Measurements from ENCODE around the gene MAGEA10.
"Not testable (repeated sequence)": the region's sequence is repeated elsewhere in the genome, so short reads cannot be mapped to it uniquely, and the experiment has no call there.

The MAGEA10 gene

DNA sequence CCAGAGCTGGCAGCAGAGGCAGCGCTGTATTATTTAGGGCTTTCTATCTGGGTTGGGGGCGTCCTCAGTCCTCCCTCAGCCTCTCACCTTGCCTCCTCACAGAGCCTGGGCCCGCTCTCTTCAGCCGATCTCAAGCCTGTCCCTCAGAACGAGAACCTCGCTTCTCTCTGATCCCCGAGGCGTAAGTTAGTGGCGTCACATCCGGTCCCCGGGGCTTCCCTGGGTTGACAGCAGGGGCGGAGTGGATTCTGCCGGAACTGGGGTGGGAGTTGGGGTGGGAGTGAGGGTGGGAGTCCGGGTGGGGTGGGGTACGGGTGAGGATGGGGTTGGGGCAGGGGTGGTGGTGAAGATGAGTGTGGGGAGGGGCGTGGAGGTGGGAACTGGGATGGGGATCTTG, at the start of gene MAGEA10:
Gene MAGEA10, minus strand, starts transcription at position 190 of the 397 bp plus-strand sequence. CDS start 2,957 bp downstream, outside the sequence.
- DNase-seq, result no peak

DNA sequence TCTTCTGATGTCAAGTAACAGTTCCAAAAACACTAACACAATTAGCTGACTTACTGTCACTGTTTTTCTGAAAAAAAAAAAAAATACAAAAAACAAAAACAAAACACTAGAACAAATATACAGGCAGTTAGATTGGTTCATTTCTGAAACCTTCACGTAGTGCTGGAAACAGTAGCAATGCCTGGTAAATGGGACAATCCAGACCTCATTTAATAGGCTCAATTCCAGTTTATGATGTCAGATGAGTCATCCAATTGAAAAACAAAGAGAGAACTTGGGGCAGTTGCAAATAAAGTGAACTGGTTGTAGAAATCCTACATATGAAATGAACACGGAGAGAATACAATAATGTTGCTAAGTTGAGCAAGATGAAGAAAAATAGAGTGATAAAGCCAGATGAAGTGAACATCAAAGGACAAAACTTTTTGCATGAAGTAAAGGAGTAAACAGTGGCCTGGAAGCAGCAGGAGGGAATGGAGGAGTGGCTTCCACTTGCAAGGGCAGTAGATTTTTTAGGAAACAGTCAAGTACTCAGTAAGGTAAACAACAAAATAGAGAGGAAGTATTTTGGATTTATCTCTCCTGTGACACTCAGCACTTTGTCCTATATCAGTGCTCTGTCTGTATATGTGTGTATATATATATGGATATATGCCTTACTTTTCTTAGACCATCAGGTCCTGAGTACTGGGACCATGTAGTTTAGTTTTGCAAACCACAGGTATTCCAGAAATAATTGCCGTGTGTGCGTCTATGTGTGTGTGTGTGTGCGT, 39.3 kb upstream of the MAGEA10 start:
- no peak for DNase-seq

- DNase-seq, result no peak
These were observed 38.7 kb upstream of the MAGEA10 start for GRCh38 chrX:152177052-152177451.

DNA sequence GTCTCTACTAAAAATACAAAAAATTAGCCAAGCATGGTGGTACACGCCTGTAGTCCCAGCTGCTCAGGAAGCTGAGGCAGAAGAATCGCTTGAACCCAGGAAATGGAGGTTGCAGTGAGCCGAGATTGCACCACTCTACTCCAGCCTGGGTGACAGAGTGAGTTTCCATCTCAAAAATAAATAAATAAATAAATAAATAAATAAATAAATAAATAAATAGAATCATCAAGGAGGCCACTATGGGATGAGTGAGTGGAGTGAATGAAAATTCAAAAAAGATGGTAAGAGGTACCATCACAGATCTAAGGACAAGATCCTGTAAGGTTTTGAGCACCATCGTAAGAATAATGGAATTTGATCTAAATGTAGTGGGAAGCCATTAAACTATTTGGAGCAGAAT, 37.5 kb upstream of the MAGEA10 start:
- not testable (repeated sequence) for DNase-seq

- DNase-seq, result not testable (repeated sequence)
These were observed 35.5 kb upstream of the MAGEA10 start for GRCh38 chrX:152173923-152174322.

GRCh38 chrX:152170621-152171020, 32.2 kb upstream of the MAGEA10 start:
- no peak for DNase-seq

- no peak for DNase-seq
These were observed 26.8 kb upstream of the MAGEA10 start for GRCh38 chrX:152165033-152165743.

DNA sequence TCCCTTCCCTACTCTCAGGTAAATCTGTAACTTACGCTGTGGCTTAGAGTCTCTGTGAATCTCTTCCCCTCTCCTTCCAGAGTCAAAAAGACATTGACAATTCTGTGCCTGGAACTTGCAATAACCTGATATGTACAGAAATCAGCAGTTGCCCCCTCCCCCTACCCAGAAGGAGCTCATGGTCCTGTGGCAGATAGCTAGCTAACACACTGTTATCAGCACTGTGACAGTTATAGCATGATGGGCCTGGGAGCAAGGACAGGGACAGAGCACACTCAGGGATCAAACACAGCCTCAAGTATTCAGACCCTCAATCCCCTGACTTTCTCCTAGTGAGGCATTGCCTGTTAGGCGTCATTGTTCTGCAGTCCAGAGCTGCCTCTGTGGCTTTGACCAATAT, 18.7 kb upstream of the MAGEA10 start:
- no peak for DNase-seq

- DNase-seq, result no peak
These were observed 17.5 kb upstream of the MAGEA10 start for GRCh38 chrX:152155766-152156310.

DNA sequence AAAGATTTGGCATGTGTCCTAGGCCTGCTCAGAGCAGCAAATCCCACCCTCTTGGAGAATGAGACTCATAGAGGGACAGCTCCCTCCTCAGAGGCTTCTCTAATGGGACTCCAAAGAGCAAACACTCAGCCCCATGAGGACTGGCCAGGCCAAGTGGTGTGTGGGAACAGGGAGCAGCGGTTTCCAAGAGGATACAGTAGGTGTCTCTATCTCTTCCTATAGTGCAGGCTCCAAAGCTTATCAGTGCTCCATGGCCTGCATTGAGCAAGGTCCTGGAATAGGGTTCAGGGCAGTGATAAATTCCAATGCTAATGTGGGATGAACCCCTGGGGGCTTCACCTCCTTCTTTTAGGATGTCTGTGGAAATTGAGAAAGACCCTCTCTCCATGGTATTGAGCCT, 15.7 kb upstream of the MAGEA10 start:
- DNase-seq, result no peak

DNA sequence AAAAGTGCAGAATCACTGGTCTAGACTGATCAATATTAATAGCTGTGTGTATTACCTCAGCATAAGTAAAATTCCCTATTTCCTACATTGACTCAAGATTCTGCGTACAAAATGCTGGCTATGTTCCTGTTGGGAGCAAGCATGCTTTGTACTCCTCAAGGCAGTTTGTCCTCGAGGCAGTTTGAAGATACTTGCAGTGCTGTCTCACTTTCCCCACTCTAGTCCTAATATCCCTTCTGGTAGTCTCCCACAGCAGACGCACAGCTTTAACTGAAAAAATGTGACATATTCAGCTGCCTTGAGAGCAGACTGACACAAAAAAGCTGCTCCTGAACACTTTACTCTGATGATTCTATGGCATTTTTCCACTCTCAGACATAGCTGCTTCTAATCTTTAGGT, 12.9 kb upstream of the MAGEA10 start:
- DNase-seq, result no peak

GRCh38 chrX:152149648-152150047, 11.3 kb upstream of the MAGEA10 start:
- no peak for DNase-seq

GRCh38 chrX:152139589-152139988, 1.2 kb upstream of the MAGEA10 start:
- no peak for DNase-seq

GRCh38 chrX:152137771-152138387, 498 bp downstream of the MAGEA10 start:
- DNase-seq, result no peak

- no peak for DNase-seq
These were observed 2.1 kb downstream of the MAGEA10 start for GRCh38 chrX:152136312-152136711.

- DNase-seq, result no peak
These were observed 6.9 kb downstream of the MAGEA10 start for GRCh38 chrX:152131525-152131924.

- DNase-seq, result not testable (repeated sequence)
These were observed 9.1 kb downstream of the MAGEA10 start for GRCh38 chrX:152129069-152129844.

- no peak for DNase-seq
These were observed 21.1 kb downstream of the MAGEA10 start for GRCh38 chrX:152117305-152117704.

DNA sequence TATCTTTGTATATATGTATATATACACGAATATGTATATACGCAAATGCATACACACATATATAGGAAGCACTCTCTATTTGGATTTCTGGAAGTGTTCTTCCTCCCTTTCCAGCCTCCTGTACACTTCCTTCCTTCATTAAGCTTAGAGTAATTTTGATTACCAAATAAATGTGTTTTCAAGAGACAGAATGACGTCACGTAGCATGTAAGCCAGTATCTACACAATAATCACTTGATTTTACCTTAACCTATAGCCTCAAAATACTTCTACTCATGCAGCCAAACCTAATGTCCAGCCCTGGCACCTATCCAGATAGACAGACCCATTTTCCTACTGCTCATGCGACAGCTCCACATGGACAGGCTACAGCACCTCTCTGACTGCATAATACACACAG, 29.9 kb downstream of the MAGEA10 start:
- no peak for DNase-seq

GRCh38 chrX:152103866-152104265, 34.5 kb downstream of the MAGEA10 start:
- DNase-seq, result no peak

GRCh38 chrX:152086141-152086540, 52.2 kb downstream of the MAGEA10 start:
- no peak for DNase-seq

All from activated CD4-positive, alpha-beta T cell treated with anti-CD3 and anti-CD28 coated beads, Interleukin-2, amount 50 U/mL, for 4 hours (primary cell).